Measurements from ENCODE around the gene OR13C4.

GRCh38 chr9:104555521-104555920 is 28.5 kb upstream of the OR13C4 start:
- no peak for TF ChIP-seq CTCF (IDR thresholded peaks at IDR 0.05)
- no peak for TF ChIP-seq POLR2A (IDR thresholded peaks at IDR 0.05)
